ENCODE data around the gene SPARC. TPM values are rescaled to one million over a fixed set of nuclear protein-coding genes. Genes with fewer than 3 reads are reported as not detected.

Gene SPARC
- total RNA-seq, 1 experiment from 2014 or later: 339 TPM

- H3K4me3 ChIP-seq (ENCODE audit: low read depth, low read length, poor library complexity, severe bottlenecking): no peak overlapping the region
- H3K27ac ChIP-seq (ENCODE audit: low read depth, low read length, poor library complexity, severe bottlenecking): no peak overlapping the region
- CTCF ChIA-PET: interaction anchor here (1.2 kb wide), 1 partner anchor 61 kb away, joined by 4 read pairs; no protein-coding TSS in a partner anchor
- intact Hi-C loops (cut with micrococcal nuclease; ENCODE audit: unreplicated experiment): no loop called here
- H3K36me3 ChIP-seq (ENCODE audit: insufficient read depth, low read length, poor library complexity, severe bottlenecking): no peaks in the 10 kb centered on the region
- no peak for DNase-seq (ENCODE audit: low spot score)
- H3K4me1 ChIP-seq (ENCODE audit: insufficient read depth, low read length, poor library complexity, severe bottlenecking): no peaks in the 10 kb centered on the region
- no TSS peak for BruUV-seq (replicated peaks)
- POLR2A ChIA-PET (ENCODE audit: low non-redundant PET): no interaction called here
- TF ChIP-seq EZH2 (IDR thresholded peaks at IDR 0.05; ENCODE audit: borderline replicate concordance, low read depth, low read length, poor library complexity, severe bottlenecking): no peak
- TF ChIP-seq, protein P1, sequence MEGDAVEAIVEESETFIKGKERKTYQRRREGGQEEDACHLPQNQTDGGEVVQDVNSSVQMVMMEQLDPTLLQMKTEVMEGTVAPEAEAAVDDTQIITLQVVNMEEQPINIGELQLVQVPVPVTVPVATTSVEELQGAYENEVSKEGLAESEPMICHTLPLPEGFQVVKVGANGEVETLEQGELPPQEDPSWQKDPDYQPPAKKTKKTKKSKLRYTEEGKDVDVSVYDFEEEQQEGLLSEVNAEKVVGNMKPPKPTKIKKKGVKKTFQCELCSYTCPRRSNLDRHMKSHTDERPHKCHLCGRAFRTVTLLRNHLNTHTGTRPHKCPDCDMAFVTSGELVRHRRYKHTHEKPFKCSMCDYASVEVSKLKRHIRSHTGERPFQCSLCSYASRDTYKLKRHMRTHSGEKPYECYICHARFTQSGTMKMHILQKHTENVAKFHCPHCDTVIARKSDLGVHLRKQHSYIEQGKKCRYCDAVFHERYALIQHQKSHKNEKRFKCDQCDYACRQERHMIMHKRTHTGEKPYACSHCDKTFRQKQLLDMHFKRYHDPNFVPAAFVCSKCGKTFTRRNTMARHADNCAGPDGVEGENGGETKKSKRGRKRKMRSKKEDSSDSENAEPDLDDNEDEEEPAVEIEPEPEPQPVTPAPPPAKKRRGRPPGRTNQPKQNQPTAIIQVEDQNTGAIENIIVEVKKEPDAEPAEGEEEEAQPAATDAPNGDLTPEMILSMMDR (conservative IDR thresholded peaks at IDR 0.05; ENCODE audit: low read depth, low read length): no peak
- no peaks in the 10 kb centered on the region for H3K27me3 ChIP-seq (replicated peaks; ENCODE audit: insufficient read depth, low read depth, low read length, poor library complexity)
- H3K9me3 ChIP-seq (ENCODE audit: low read depth, low read length, poor library complexity, severe bottlenecking): no peaks in the 10 kb centered on the region
These were observed 33.5 kb upstream of the SPARC start for GRCh38 chr5:151720215-151720614.

DNA sequence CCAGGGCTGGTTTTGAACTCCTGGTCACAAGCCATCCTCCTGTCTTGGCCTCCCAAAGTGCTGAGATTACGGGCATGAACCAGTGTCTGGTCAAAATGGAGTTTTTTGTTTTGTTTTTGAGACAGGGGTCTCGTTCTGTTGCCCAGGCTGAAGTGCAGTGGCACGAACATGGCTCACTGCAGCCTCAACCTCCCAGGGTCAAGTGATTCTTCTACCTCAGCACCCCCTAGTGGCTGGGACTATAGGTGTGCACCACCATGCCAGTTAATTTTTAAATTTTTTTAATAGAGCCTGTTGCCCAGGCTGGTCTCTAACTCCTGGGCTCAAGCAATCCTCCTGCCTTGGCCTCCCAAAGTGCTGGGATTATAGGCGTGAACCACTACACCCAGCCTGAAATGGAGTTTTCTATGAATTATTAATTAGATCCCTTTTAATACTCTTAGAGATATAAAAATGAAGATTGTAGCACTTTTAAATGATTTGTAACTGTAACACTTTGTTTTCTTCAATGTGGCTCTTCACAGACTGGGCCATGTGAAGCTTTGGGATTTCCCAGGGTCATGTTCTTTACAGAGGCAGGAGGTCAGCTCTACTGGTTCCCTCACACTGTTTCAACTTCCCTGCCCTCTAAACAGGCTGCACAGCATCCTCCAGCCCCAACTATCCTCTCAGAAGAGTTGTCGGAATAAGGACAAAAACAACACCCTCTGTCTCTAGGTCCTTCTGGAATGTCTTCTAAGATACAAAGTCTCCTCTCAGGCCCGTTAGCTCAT lies 32.7 kb upstream of the SPARC start:
- H3K4me1 ChIP-seq (ENCODE audit: insufficient read depth, low read length, poor library complexity, severe bottlenecking): no peaks in the 10 kb centered on the region
- BruUV-seq (replicated peaks): no TSS peak
- DNase-seq (ENCODE audit: low spot score): peak; percentile 51
- intact Hi-C loops (cut with micrococcal nuclease; ENCODE audit: unreplicated experiment): loop anchor here (1.0 kb wide), 1 partner anchor 60 kb away; no protein-coding TSS in a partner anchor
- ChIA-PET POLR2A (ENCODE audit: low non-redundant PET) (no interaction called here), CTCF (interaction anchor here (0.7 to 1.2 kb wide), 1 partner anchor 61 kb away, joined by 3 to 4 read pairs; no protein-coding TSS in a partner anchor)
- no peaks in the 10 kb centered on the region for H3K9me3 ChIP-seq (ENCODE audit: low read depth, low read length, poor library complexity, severe bottlenecking)
- H3K27ac ChIP-seq (ENCODE audit: low read depth, low read length, poor library complexity, severe bottlenecking): no peak overlapping the region
- H3K36me3 ChIP-seq (ENCODE audit: insufficient read depth, low read length, poor library complexity, severe bottlenecking): no peaks in the 10 kb centered on the region
- no peaks in the 10 kb centered on the region for H3K27me3 ChIP-seq (replicated peaks; ENCODE audit: insufficient read depth, low read depth, low read length, poor library complexity)
- TF ChIP-seq EZH2 (IDR thresholded peaks at IDR 0.05; ENCODE audit: borderline replicate concordance, low read depth, low read length, poor library complexity, severe bottlenecking): no peak
- TF ChIP-seq, protein P1 (conservative IDR thresholded peaks at IDR 0.05; ENCODE audit: low read depth, low read length): peak; percentile 64
- no peak overlapping the region for H3K4me3 ChIP-seq (ENCODE audit: low read depth, low read length, poor library complexity, severe bottlenecking)

DNA sequence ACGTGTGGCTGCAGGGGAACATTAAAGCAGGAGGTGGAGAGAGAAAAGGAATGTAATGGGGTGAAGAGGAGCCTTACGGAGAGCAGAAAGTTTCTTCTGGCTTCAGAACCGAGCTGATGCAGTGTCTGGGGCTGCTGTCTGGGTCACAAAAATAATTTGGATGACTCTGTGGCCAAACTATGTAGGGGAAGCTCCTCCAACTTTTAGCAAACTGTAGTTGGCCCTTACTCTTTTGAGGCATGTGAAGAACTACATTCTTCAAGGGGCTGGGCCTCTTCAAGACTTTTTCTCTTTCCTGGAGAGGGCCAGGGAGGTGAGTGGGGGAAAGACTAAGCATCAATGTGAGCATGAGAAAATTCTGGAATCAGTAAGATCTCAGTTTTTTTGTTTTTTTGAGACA lies 31.9 kb upstream of the SPARC start:
- Histone ChIP-seq H3K4me1 (ENCODE audit: insufficient read depth, low read length, poor library complexity, severe bottlenecking) (no peaks in the 10 kb centered on the region), H3K27me3 (replicated peaks; ENCODE audit: insufficient read depth, low read depth, low read length, poor library complexity) (no peaks in the 10 kb centered on the region), H3K36me3 (ENCODE audit: insufficient read depth, low read length, poor library complexity, severe bottlenecking) (no peaks in the 10 kb centered on the region), H3K4me3 (ENCODE audit: low read depth, low read length, poor library complexity, severe bottlenecking) (no peak overlapping the region), H3K9me3 (ENCODE audit: low read depth, low read length, poor library complexity, severe bottlenecking) (no peaks in the 10 kb centered on the region), H3K27ac (ENCODE audit: low read depth, low read length, poor library complexity, severe bottlenecking) (no peak overlapping the region)
- ChIA-PET CTCF (interaction anchor here (0.7 to 1.0 kb wide), 2 partner anchors 60 to 66 kb away, joined by 3 read pairs; no protein-coding TSS in a partner anchor), POLR2A (ENCODE audit: low non-redundant PET) (no interaction called here)
- intact Hi-C loops (cut with micrococcal nuclease; ENCODE audit: unreplicated experiment): loop anchor here (1.0 kb wide), 1 partner anchor 59 kb away; no protein-coding TSS in a partner anchor
- no TSS peak for BruUV-seq (replicated peaks)
- TF ChIP-seq, protein P1 (conservative IDR thresholded peaks at IDR 0.05; ENCODE audit: low read depth, low read length): no peak
- no peak for TF ChIP-seq EZH2 (IDR thresholded peaks at IDR 0.05; ENCODE audit: borderline replicate concordance, low read depth, low read length, poor library complexity, severe bottlenecking)
- DNase-seq (ENCODE audit: low spot score): no peak

Measured in A673 (cell line).